GM21367 (cell line): ENCODE results near the gene TMEM168.

Source experiments
- ATAC-seq: cut with Tn5 transposase; IDR thresholded peaks from one replicate; pipeline ENCODE4 v1.9.1; 2021; ENCODE audit not compliant: unreplicated experiment

The TMEM168 gene

GRCh38 chr7:112723416-112723815 lies 66.8 kb downstream of the TMEM168 start:
- no peak for ATAC-seq

GRCh38 chr7:112721366-112721765 lies 68.8 kb downstream of the TMEM168 start:
- ATAC-seq, result no peak

GRCh38 chr7:112715525-112715924 lies 74.7 kb downstream of the TMEM168 start:
- ATAC-seq, result no peak

GRCh38 chr7:112714917-112715316 lies 75.3 kb downstream of the TMEM168 start:
- ATAC-seq, result no peak
